ENCODE measurements around the gene SASH1.

GRCh38 chr6:148577687-148578488 lies 235.2 kb downstream of the SASH1 start:
- peak; percentile 97 for TF ChIP-seq CTCF (IDR thresholded peaks at IDR 0.05; ENCODE audit: low read depth, low read length, poor library complexity, severe bottlenecking)
- no peak for TF ChIP-seq EZH2phosphoT487 (IDR thresholded peaks at IDR 0.05; ENCODE audit: borderline replicate concordance, low read length)

Data from DOHH2 (cell line).